Astrocyte (in vitro differentiated cells and primary cell): ENCODE data around the gene ECE2. TPM values are rescaled to one million over a fixed set of nuclear protein-coding genes. Genes with fewer than 3 reads are reported as not detected.

ENCODE experiments used
- DNase-seq: peaks from one replicate; pipeline ENCODE4 v3.0.0-alpha.2; 2010; ENCODE audit warnings: low read depth
- FAIRE-seq: peaks from 2 replicates; lab custom pipeline; 2011; peaks lifted over from hg19 to GRCh38; lab: Jason Lieb, UNC
- H2AFZ ChIP-seq: 2 replicates; pipeline ENCODE4 v1.6.0; 2012; ENCODE audit warnings: low read depth, low read length, inconsistent platforms
- H3K27ac ChIP-seq: 2 replicates; pipeline ENCODE4 v1.5.1; 2011; ENCODE audit warnings: low read depth, low read length, inconsistent platforms
- H3K27me3 ChIP-seq: 2 replicates; pipeline ENCODE4 v1.6.0; 2011; ENCODE audit warnings: low read length, inconsistent platforms; ENCODE audit not compliant: insufficient read depth
- H3K36me3 ChIP-seq: 2 replicates; pipeline ENCODE4 v1.5.1; 2011; ENCODE audit warnings: low read length, inconsistent platforms; ENCODE audit not compliant: insufficient read depth
- H3K4me1 ChIP-seq: 2 replicates; pipeline ENCODE4 v1.5.1; 2011; ENCODE audit warnings: low read length, inconsistent platforms; ENCODE audit not compliant: insufficient read depth
- H3K4me2 ChIP-seq: 2 replicates; pipeline ENCODE4 v1.6.0; 2012; ENCODE audit warnings: low read length, inconsistent platforms
- H3K4me3 ChIP-seq: 2 replicates; pipeline ENCODE4 v1.5.1; 2011; ENCODE audit warnings: low read depth, mild to moderate bottlenecking, low read length, inconsistent platforms; ENCODE audit not compliant: insufficient read depth
- H3K79me2 ChIP-seq: 2 replicates; pipeline ENCODE4 v1.6.0; 2012; ENCODE audit warnings: mild to moderate bottlenecking, low read length, inconsistent platforms; ENCODE audit not compliant: insufficient read depth
- H3K9ac ChIP-seq: 2 replicates; pipeline ENCODE4 v1.6.0; 2012; ENCODE audit warnings: mild to moderate bottlenecking, low read length, inconsistent platforms
- H3K9me3 ChIP-seq: 2 replicates; pipeline ENCODE4 v1.5.1; 2012; ENCODE audit warnings: low read depth, mild to moderate bottlenecking, low read length, inconsistent platforms; ENCODE audit not compliant: insufficient read depth
- H4K20me1 ChIP-seq: 2 replicates; pipeline ENCODE4 v1.6.0; 2012; ENCODE audit warnings: low read length, inconsistent platforms; ENCODE audit not compliant: insufficient read depth
- H3K27ac Mint-ChIP-seq: one replicate; pipeline ENCODE4 v1.8.0; 2021; ENCODE audit warnings: mild to moderate bottlenecking, mixed read lengths; ENCODE audit not compliant: unreplicated experiment
- H3K27me3 Mint-ChIP-seq: one replicate; pipeline ENCODE4 v1.8.0; 2021; ENCODE audit warnings: low read depth, mixed read lengths; ENCODE audit not compliant: unreplicated experiment
- H3K36me3 Mint-ChIP-seq: one replicate; pipeline ENCODE4 v1.8.0; 2021; ENCODE audit warnings: low read depth, mixed read lengths; ENCODE audit not compliant: unreplicated experiment
- H3K4me1 Mint-ChIP-seq: one replicate; pipeline ENCODE4 v1.8.0; 2021; ENCODE audit warnings: low read depth, mixed read lengths; ENCODE audit not compliant: unreplicated experiment
- H3K4me3 Mint-ChIP-seq: one replicate; pipeline ENCODE4 v1.8.0; 2021; ENCODE audit warnings: mild to moderate bottlenecking, moderate library complexity, mixed read lengths; ENCODE audit not compliant: unreplicated experiment
- H3K9me3 Mint-ChIP-seq: one replicate; pipeline ENCODE4 v1.8.0; 2021; ENCODE audit warnings: mild to moderate bottlenecking, mixed read lengths; ENCODE audit not compliant: unreplicated experiment
- CTCF ChIP-seq: IDR thresholded peaks from 2 replicates; pipeline ENCODE4 v1.5.1; 2011; ENCODE audit warnings: low read depth, mild to moderate bottlenecking, inconsistent platforms, low read length, moderate library complexity; ENCODE audit not compliant: insufficient read depth
- EZH2 ChIP-seq: IDR thresholded peaks from 2 replicates; pipeline ENCODE4 v1.6.1; 2012; ENCODE audit warnings: mild to moderate bottlenecking, low read length, inconsistent platforms; ENCODE audit not compliant: insufficient read depth
- total RNA-seq: library from RNA; stranded (reverse); gene quantifications from 2 replicates; pipeline ENCODE4 v1.2.1, GENCODE V29; 2021

The ECE2 gene
- total RNA-seq, 1 donor from 2014 or later, result not detected

- no peak for FAIRE-seq
- Histone ChIP-seq H3K4me3 (peak within 1 kb of the TSS; percentile 88), H3K27ac (peak within 1 kb of the TSS; percentile 91), H2AFZ (peak within 1 kb of the TSS; percentile 98), H3K9me3 (no peaks in the 10 kb centered on the region), H3K9ac (peak within 1 kb of the TSS; percentile 96), H3K36me3 (peaks cover 2% of the 10 kb centered on the region), H3K27me3 (no peaks in the 10 kb centered on the region), H3K4me1 (peaks cover 7% of the 10 kb centered on the region), H3K4me2 (peak within 1 kb of the TSS; percentile 100), H3K79me2 (peaks cover 12% of the 10 kb centered on the region), H4K20me1 (peaks cover 24% of the 10 kb centered on the region)
- Mint-ChIP-seq H3K9me3 (no peaks in the 10 kb centered on the region), H3K4me1 (peaks cover 4% of the 10 kb centered on the region), H3K27ac (peak within 1 kb of the TSS; percentile 98), H3K4me3 (peak within 1 kb of the TSS; percentile 95), H3K36me3 (no peaks in the 10 kb centered on the region), H3K27me3 (no peaks in the 10 kb centered on the region)
- TF ChIP-seq CTCF (no peak), EZH2 (no peak)
- DNase-seq, result peak; percentile 77
Measured at GRCh38 chr3:184248454-184249411, 27.1 kb upstream of the ECE2 start, which contains the start of gene ALG3. ALG3 (minus strand) TSS chr3:184248962; CDS start chr3:184248940, 22 bp downstream.

- H3K4me1 ChIP-seq, result peaks cover 7% of the 10 kb centered on the region
- H3K79me2 ChIP-seq, result peaks cover 12% of the 10 kb centered on the region
- Mint-ChIP-seq H3K4me3 (peak within 1 kb of the TSS; percentile 95), H3K9me3 (no peaks in the 10 kb centered on the region), H3K36me3 (no peaks in the 10 kb centered on the region), H3K27me3 (no peaks in the 10 kb centered on the region), H3K27ac (peak within 1 kb of the TSS; percentile 98), H3K4me1 (peaks cover 4% of the 10 kb centered on the region)
- no peaks in the 10 kb centered on the region for H3K9me3 ChIP-seq
- no peak for TF ChIP-seq EZH2
- TF ChIP-seq CTCF, result peak; percentile 34
- FAIRE-seq (peak; percentile 78), DNase-seq (peak; percentile 96)
- peak within 1 kb of the TSS; percentile 91 for H3K27ac ChIP-seq
- peak within 1 kb of the TSS; percentile 88 for H3K4me3 ChIP-seq
- peak within 1 kb of the TSS; percentile 96 for H3K9ac ChIP-seq
- peaks cover 21% of the 10 kb centered on the region for H4K20me1 ChIP-seq
- H3K36me3 ChIP-seq, result no peaks in the 10 kb centered on the region
- peak within 1 kb of the TSS; percentile 100 for H3K4me2 ChIP-seq
- peak within 1 kb of the TSS; percentile 98 for H2AFZ ChIP-seq
- no peaks in the 10 kb centered on the region for H3K27me3 ChIP-seq
Measured at GRCh38 chr3:184249412-184250166, 26.2 kb upstream of the ECE2 start, which contains the start of gene EEF1AKMT4. EEF1AKMT4 (plus strand) TSS chr3:184249672; CDS start chr3:184249695, 23 bp downstream.
